CD8-positive, alpha-beta memory T cell (primary cell): ENCODE data around the gene TUBGCP5. TPM values are rescaled to one million over a fixed set of nuclear protein-coding genes. Genes with fewer than 3 reads are reported as not detected.

Experiments used
- CTCF ChIA-PET: fragments of 350-600 bp; sonication (Branson Sonifier 250); formaldehyde crosslinking; loops from one replicate; lab custom pipeline; 2021; ENCODE audit warnings: antibody characterized with exemption; lab: Charles Lee
- POLR2A ChIA-PET: fragments of 350-600 bp; sonication (Branson Sonifier 250); formaldehyde crosslinking; loops from one replicate; lab custom pipeline; 2021; ENCODE audit warnings: antibody characterized with exemption; lab: Charles Lee
- DNase-seq, 5 donors: peaks; one replicate each; pipeline versions ENCODE4 v3.0.0 to v3.0.0-alpha.2; 2020 to 2022; ENCODE audit warnings: mixed read lengths in 1 of 5
- H3K27ac ChIP-seq: one replicate; pipeline ENCODE4 v1.7.0; 2013; ENCODE audit warnings: low read depth, mild to moderate bottlenecking, low read length, moderate library complexity
- H3K27me3 ChIP-seq: 2 replicates; pipeline ENCODE4 v1.7.0; 2013; ENCODE audit warnings: low read length, mild to moderate bottlenecking; ENCODE audit not compliant: insufficient read depth, poor library complexity, severe bottlenecking
- H3K36me3 ChIP-seq: 2 replicates; pipeline ENCODE4 v1.7.0; 2013; ENCODE audit warnings: mild to moderate bottlenecking, low read length, moderate library complexity; ENCODE audit not compliant: insufficient read depth
- H3K4me1 ChIP-seq: 2 replicates; pipeline ENCODE4 v1.7.0; 2013; ENCODE audit warnings: mild to moderate bottlenecking, low read length, moderate library complexity; ENCODE audit not compliant: insufficient read depth
- H3K4me3 ChIP-seq: 2 replicates; pipeline ENCODE4 v1.7.0; 2013; ENCODE audit warnings: mild to moderate bottlenecking, low read length
- H3K9me3 ChIP-seq: 2 replicates; pipeline ENCODE4 v1.7.0; 2013; ENCODE audit warnings: mild to moderate bottlenecking, low read length
- H3K27ac Mint-ChIP-seq, 8 donors: one replicate each; pipeline ENCODE4 v1.8.0; 2020 to 2021; ENCODE audit warnings: mixed read lengths in 8 of 8, mild to moderate bottlenecking in 6 of 8, inconsistent platforms in 3 of 8, moderate library complexity in 3 of 8
- H3K27me3 Mint-ChIP-seq, 2 donors: one replicate each; pipeline ENCODE4 v1.8.0; 2020 to 2021; ENCODE audit warnings: mixed read lengths in 2 of 2, mild to moderate bottlenecking in 1 of 2, moderate library complexity in 1 of 2
- H3K36me3 Mint-ChIP-seq, 3 donors: one replicate each; pipeline ENCODE4 v1.8.0; 2020 to 2021; ENCODE audit warnings: mixed read lengths in 3 of 3, inconsistent platforms in 1 of 3, mild to moderate bottlenecking in 1 of 3
- H3K4me1 Mint-ChIP-seq, 3 donors: one replicate each; pipeline ENCODE4 v1.8.0; 2020 to 2021; ENCODE audit warnings: mixed read lengths in 3 of 3, inconsistent platforms in 1 of 3, mild to moderate bottlenecking in 1 of 3
- H3K4me3 Mint-ChIP-seq, 7 donors: one replicate each; pipeline ENCODE4 v1.8.0; 2020 to 2021; ENCODE audit warnings: mixed read lengths in 7 of 7, mild to moderate bottlenecking in 6 of 7, moderate library complexity in 4 of 7, inconsistent platforms in 2 of 7
- H3K9me3 Mint-ChIP-seq, 5 donors: one replicate each; pipeline ENCODE4 v1.8.0; 2020 to 2022; ENCODE audit warnings: mixed read lengths in 5 of 5, mild to moderate bottlenecking in 3 of 5, moderate library complexity in 2 of 5, inconsistent platforms in 1 of 5
- polyA plus RNA-seq: library from polyadenylated mRNA; unstranded; fragments of 300-500 nt; fragmentation: Illumina TruSeq; gene quantifications from one replicate; pipeline ENCODE4 v1.2.3, GENCODE V29; 2021
- total RNA-seq, 2 experiments: library from RNA; stranded (reverse); gene quantifications; one replicate each; pipeline ENCODE4 v1.2.3, GENCODE V29; 2021

Gene TUBGCP5
- total and polyA plus RNA-seq, 3 experiments from 2014 or later: 4.4 to 20.0 (median 17.2) TPM

- H3K36me3 ChIP-seq: no peaks in the 10 kb centered on the region
- CTCF ChIA-PET: no interaction called here
- no peaks in the 10 kb centered on the region for H3K9me3 ChIP-seq
- Mint-ChIP-seq H3K27me3 (no peaks in the 10 kb centered on the region), H3K4me3 (no peak overlapping the region), H3K27ac (no peak overlapping the region), H3K9me3 (no peaks in the 10 kb centered on the region), H3K4me1 (no peaks in the 10 kb centered on the region), H3K36me3 (no peaks in the 10 kb centered on the region)
- H3K27ac ChIP-seq: no peak overlapping the region
- no peak overlapping the region for H3K4me3 ChIP-seq
- H3K4me1 ChIP-seq: no peaks in the 10 kb centered on the region
- no peak for DNase-seq
- no peaks in the 10 kb centered on the region for H3K27me3 ChIP-seq
- POLR2A ChIA-PET: no interaction called here
Measured at GRCh38 chr15:22959321-22960101, 79.9 kb downstream of the TUBGCP5 start.

GRCh38 chr15:22958487-22959280 is 80.7 kb downstream of the TUBGCP5 start:
- Mint-ChIP-seq H3K36me3 (no peaks in the 10 kb centered on the region), H3K27me3 (no peaks in the 10 kb centered on the region), H3K4me1 (no peaks in the 10 kb centered on the region), H3K27ac (peak overlapping the region in 1 of 8 donors; percentile 47), H3K4me3 (no peak overlapping the region), H3K9me3 (no peaks in the 10 kb centered on the region)
- Histone ChIP-seq H3K4me1 (no peaks in the 10 kb centered on the region), H3K4me3 (no peak overlapping the region), H3K27me3 (no peaks in the 10 kb centered on the region), H3K36me3 (no peaks in the 10 kb centered on the region), H3K27ac (no peak overlapping the region), H3K9me3 (no peaks in the 10 kb centered on the region)
- POLR2A ChIA-PET: no interaction called here
- no peak for DNase-seq
- CTCF ChIA-PET: no interaction called here

GRCh38 chr15:22956978-22957260 is 82.5 kb downstream of the TUBGCP5 start:
- H3K27ac Mint-ChIP-seq: peak overlapping the region in 1 of 8 donors; percentile 61
- H3K9me3 Mint-ChIP-seq: no peaks in the 10 kb centered on the region
- H3K9me3 ChIP-seq: no peaks in the 10 kb centered on the region
- ChIA-PET POLR2A (no interaction called here), CTCF (no interaction called here)
- H3K4me1 ChIP-seq: no peaks in the 10 kb centered on the region
- no peak for DNase-seq
- no peaks in the 10 kb centered on the region for H3K36me3 ChIP-seq
- H3K27me3 ChIP-seq: no peaks in the 10 kb centered on the region
- H3K4me3 Mint-ChIP-seq: no peak overlapping the region
- no peak overlapping the region for H3K4me3 ChIP-seq
- peaks cover 0 to 2% of the 10 kb centered on the region in 2 donors for H3K27me3 Mint-ChIP-seq
- no peaks in the 10 kb centered on the region for H3K36me3 Mint-ChIP-seq
- no peaks in the 10 kb centered on the region for H3K4me1 Mint-ChIP-seq
- no peak overlapping the region for H3K27ac ChIP-seq

GRCh38 chr15:22956257-22956977 is 83.0 kb downstream of the TUBGCP5 start:
- no peak overlapping the region for H3K4me3 ChIP-seq
- Mint-ChIP-seq H3K27me3 (peaks cover 0 to 2% of the 10 kb centered on the region in 2 donors), H3K27ac (peak overlapping the region in 1 of 8 donors; percentile 61), H3K4me3 (no peak overlapping the region), H3K36me3 (no peaks in the 10 kb centered on the region), H3K9me3 (no peaks in the 10 kb centered on the region), H3K4me1 (no peaks in the 10 kb centered on the region)
- ChIA-PET CTCF (no interaction called here), POLR2A (no interaction called here)
- H3K27me3 ChIP-seq: no peaks in the 10 kb centered on the region
- H3K27ac ChIP-seq: no peak overlapping the region
- H3K4me1 ChIP-seq: no peaks in the 10 kb centered on the region
- no peak for DNase-seq
- no peaks in the 10 kb centered on the region for H3K9me3 ChIP-seq
- H3K36me3 ChIP-seq: no peaks in the 10 kb centered on the region

- Mint-ChIP-seq H3K4me1 (no peaks in the 10 kb centered on the region), H3K9me3 (no peaks in the 10 kb centered on the region), H3K27me3 (peaks cover 0 to 3% of the 10 kb centered on the region in 2 donors), H3K4me3 (no peak overlapping the region), H3K36me3 (no peaks in the 10 kb centered on the region), H3K27ac (no peak overlapping the region)
- Histone ChIP-seq H3K27me3 (no peaks in the 10 kb centered on the region), H3K4me3 (no peak overlapping the region), H3K36me3 (no peaks in the 10 kb centered on the region), H3K9me3 (no peaks in the 10 kb centered on the region), H3K4me1 (no peaks in the 10 kb centered on the region), H3K27ac (no peak overlapping the region)
- ChIA-PET POLR2A (no interaction called here), CTCF (no interaction called here)
- no peak for DNase-seq
Measured at GRCh38 chr15:22955544-22956119, 83.7 kb downstream of the TUBGCP5 start.

GRCh38 chr15:22954798-22955543 is 84.4 kb downstream of the TUBGCP5 start:
- no peaks in the 10 kb centered on the region for H3K36me3 Mint-ChIP-seq
- Histone ChIP-seq H3K4me1 (no peaks in the 10 kb centered on the region), H3K9me3 (no peaks in the 10 kb centered on the region), H3K27me3 (no peaks in the 10 kb centered on the region), H3K4me3 (no peak overlapping the region), H3K36me3 (no peaks in the 10 kb centered on the region), H3K27ac (no peak overlapping the region)
- no peak overlapping the region for H3K27ac Mint-ChIP-seq
- DNase-seq: no peak
- H3K27me3 Mint-ChIP-seq: peaks cover 0 to 5% of the 10 kb centered on the region in 2 donors
- peaks cover 0 to 1% (median 0%) of the 10 kb centered on the region in 3 donors for H3K4me1 Mint-ChIP-seq
- no peaks in the 10 kb centered on the region for H3K9me3 Mint-ChIP-seq
- ChIA-PET CTCF (no interaction called here), POLR2A (no interaction called here)
- H3K4me3 Mint-ChIP-seq: no peak overlapping the region

GRCh38 chr15:22954326-22954725 is 85.0 kb downstream of the TUBGCP5 start:
- peak overlapping the region in 1 of 8 donors; percentile 14 for H3K27ac Mint-ChIP-seq
- no peak for DNase-seq
- no peaks in the 10 kb centered on the region for H3K27me3 ChIP-seq
- CTCF ChIA-PET: no interaction called here
- H3K36me3 Mint-ChIP-seq: no peaks in the 10 kb centered on the region
- no peaks in the 10 kb centered on the region for H3K9me3 ChIP-seq
- no peaks in the 10 kb centered on the region for H3K9me3 Mint-ChIP-seq
- H3K4me1 Mint-ChIP-seq: peaks cover 0 to 1% (median under 1%) of the 10 kb centered on the region in 3 donors
- no peaks in the 10 kb centered on the region for H3K4me1 ChIP-seq
- no peak overlapping the region for H3K4me3 Mint-ChIP-seq
- H3K27me3 Mint-ChIP-seq: peaks cover 0 to 5% of the 10 kb centered on the region in 2 donors
- no peaks in the 10 kb centered on the region for H3K36me3 ChIP-seq
- H3K4me3 ChIP-seq: no peak overlapping the region
- POLR2A ChIA-PET: no interaction called here
- no peak overlapping the region for H3K27ac ChIP-seq
